Measurements from ENCODE around the gene LNX1. TPM values are rescaled to one million over a fixed set of nuclear protein-coding genes. Genes with fewer than 3 reads are reported as not detected.
A peak's percentile ranks its signal among the peaks of the same experiment; 100 is the strongest.

Gene LNX1
- total RNA-seq, 1 donor from 2014 or later: 32.1 TPM

GRCh38 chr4:53535567-53535966 is 55.7 kb downstream of the LNX1 start:
- no peak for DNase-seq (ENCODE audit: low spot score)

DNA sequence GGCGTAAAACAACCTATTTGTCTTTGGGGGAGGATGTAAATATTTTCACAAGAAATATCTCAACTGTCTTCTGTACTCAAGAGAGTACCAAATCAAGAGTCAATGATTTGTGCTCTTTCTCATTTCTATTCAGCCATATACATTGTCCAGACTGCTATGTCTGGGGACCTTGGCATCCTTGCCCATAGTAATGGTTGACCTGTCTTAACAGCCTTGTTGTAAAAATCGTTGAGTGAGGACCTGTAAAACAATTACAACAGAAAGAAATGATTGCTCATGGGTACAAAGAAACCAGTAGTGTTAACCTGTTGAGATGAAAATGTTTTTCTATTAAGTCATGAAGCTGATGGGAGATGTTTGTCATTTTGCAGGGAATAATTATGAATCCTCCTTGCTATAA is 56.6 kb downstream of the LNX1 start:
- no peak for DNase-seq (ENCODE audit: low spot score)

GRCh38 chr4:53532521-53532920 is 58.8 kb downstream of the LNX1 start:
- no peak for DNase-seq (ENCODE audit: low spot score)

DNA sequence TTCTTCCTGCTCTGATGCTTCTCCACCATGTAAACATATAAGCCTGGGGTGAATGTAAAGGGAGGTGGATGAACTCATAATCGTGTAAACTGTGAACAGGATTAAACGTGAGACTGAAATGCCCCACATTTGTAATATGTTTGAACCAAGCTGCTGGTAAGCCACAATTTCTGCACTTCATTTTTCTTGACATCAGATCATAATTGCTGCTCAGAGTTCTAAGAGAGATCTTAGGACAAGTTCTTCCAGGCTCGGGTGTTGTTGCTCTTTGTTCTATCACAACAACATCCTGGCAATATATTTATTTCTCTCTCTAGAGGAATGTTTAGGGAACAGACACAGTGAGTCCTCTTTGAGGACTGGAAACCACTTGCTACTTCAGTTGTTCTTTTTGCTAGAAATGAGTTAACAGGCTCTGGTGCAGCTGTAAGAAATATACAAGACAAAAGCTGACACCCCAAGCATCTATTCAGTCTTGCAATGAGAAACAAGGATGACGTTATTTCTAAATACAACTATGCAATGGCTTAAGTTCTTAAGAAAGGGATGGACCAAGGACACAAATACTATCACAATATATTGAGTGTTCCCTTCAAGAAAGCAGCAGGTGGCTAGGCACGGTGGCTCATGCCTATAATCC is 59.6 kb downstream of the LNX1 start:
- DNase-seq (ENCODE audit: low spot score): no peak

GRCh38 chr4:53529025-53529424 is 62.3 kb downstream of the LNX1 start:
- no peak for DNase-seq (ENCODE audit: low spot score)

- no peak for DNase-seq (ENCODE audit: low spot score)
Measured at GRCh38 chr4:53527930-53528329, 63.4 kb downstream of the LNX1 start.

DNA sequence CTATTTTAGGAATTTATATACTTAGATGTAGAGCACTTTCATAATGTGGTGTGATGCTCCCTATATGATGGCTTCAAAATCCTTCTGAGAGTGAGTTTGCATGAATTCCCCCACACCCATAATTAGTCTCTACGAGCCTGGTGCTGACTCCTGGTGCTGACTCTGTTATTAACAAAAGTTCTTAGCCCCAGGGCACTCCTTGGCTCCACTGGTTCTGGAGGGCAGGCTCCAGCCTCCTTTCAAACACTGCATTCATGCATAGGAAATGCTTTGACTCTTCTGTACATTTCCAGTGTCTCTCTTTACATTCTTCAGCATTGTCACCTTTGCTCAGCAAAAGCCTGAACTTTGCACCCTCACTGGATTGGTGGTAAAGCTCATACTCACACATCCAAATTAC is 64.0 kb downstream of the LNX1 start:
- no peak for DNase-seq (ENCODE audit: low spot score)

DNA sequence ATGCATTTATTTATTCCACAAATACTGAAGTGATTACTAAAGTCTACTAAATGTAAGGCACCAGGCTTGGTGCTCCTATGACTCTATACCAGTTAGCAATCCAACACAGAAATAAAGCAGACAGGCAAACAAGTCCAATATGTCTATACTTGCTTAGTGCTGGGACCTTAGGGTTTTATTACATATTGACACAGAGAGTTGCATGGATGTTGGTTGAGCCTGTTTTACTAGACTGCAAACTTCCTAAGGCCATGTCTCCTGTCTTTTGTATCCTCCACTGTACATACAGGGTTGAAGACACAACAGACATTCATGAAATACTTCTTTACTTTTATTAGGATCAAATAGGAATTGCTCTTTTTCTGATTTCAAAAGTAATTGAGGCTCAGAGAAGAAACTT is 69.0 kb downstream of the LNX1 start:
- no peak for DNase-seq (ENCODE audit: low spot score)

GRCh38 chr4:53520116-53520515 is 71.2 kb downstream of the LNX1 start:
- DNase-seq (ENCODE audit: low spot score): no peak

- DNase-seq (ENCODE audit: low spot score): no peak
Measured at GRCh38 chr4:53518807-53519206, 72.5 kb downstream of the LNX1 start.

DNA sequence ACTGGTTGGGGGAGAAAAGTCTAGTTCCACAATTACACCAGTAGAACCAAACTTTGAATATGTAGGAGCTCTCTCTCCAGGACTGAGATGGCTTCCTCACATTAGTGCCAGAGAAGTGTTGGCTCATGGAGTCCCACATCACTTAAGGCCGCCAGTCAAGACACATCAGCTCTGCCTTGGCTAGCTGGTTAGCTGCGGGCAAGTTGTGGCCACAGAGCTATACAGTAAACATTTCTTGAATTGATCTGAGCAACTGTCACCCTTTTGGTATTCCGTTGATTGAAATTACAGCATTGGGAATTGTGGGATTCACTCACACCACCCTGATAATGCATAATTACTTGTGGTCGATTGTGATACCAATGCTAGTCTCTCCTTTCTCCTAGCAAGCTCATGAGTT is 76.2 kb downstream of the LNX1 start:
- DNase-seq (ENCODE audit: low spot score): no peak

GRCh38 chr4:53514509-53514908 is 76.8 kb downstream of the LNX1 start:
- DNase-seq (ENCODE audit: low spot score): no peak

GRCh38 chr4:53512608-53513007 is 78.7 kb downstream of the LNX1 start:
- no peak for DNase-seq (ENCODE audit: low spot score)

- no peak for DNase-seq (ENCODE audit: low spot score)
Measured at GRCh38 chr4:53511014-53511413, 80.3 kb downstream of the LNX1 start.

GRCh38 chr4:53510321-53510720 is 81.0 kb downstream of the LNX1 start:
- DNase-seq (ENCODE audit: low spot score): no peak

DNA sequence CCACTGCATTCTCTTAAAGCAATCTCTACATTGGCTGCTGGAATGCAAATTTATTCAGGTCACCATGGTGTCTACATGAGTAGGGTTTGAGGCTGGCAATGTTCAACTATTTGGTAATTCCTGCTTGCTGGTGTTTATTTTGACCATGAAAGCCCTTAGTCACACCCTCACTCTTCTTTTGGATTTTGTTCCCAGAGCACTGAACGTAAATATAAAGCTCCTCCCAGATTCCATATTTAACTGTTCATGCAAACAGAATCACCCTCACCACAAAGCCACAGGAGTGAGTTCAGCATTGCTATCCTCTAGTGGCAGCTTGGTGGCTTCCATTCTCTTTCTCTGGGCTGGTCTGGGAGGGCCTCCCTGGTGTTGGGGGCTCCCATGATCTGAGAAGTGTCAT is 82.8 kb downstream of the LNX1 start:
- no peak for DNase-seq (ENCODE audit: low spot score)

GRCh38 chr4:53507671-53508286 is 83.5 kb downstream of the LNX1 start:
- peak; percentile 73 for DNase-seq (ENCODE audit: low spot score)

DNA sequence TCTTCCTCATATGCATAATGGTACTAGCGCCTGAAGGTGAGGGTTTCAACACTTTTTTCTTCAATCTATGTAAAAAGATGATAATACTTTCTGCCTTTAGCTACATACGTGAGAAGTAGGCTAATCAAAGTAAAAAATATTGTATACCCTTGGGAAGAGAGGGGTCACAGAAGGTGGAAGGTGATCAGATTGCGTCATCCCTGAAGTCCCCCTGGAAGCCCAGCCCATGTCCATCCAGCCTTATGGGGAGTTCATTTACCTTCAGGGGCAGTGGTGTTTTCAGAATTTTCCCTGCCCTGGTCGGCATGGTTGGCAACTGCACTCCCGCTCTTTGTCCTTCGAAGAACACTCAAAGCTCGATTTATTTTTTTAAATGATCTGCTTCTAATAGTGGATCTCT is 84.2 kb downstream of the LNX1 start:
- no peak for DNase-seq (ENCODE audit: low spot score)

GRCh38 chr4:53505947-53506346 is 85.3 kb downstream of the LNX1 start:
- no peak for DNase-seq (ENCODE audit: low spot score)

DNA sequence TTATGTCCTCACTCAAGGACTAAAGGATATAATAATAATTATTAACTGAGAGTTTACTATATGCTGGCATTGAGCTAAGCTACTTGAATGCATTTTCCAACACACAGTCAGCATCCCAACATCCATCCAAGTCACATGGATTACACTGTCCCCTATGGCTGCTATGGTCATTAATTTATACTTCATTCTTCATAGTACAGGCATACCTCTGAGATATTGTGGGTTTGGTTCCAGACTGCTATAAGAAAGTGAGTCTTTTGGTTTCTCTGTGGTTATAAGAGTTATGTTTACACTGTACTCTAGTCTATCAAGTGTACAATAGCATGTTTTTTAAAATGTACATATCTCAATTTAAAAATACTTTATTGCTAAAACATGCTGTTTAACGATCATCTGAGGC is 89.2 kb downstream of the LNX1 start:
- no peak for DNase-seq (ENCODE audit: low spot score)

GRCh38 chr4:53501561-53501960 is 89.7 kb downstream of the LNX1 start:
- no peak for DNase-seq (ENCODE audit: low spot score)

- DNase-seq (ENCODE audit: low spot score): peak; percentile 21
Measured at GRCh38 chr4:53500546-53500945, 90.7 kb downstream of the LNX1 start.

GRCh38 chr4:53499791-53500190 is 91.5 kb downstream of the LNX1 start:
- no peak for DNase-seq (ENCODE audit: low spot score)

GRCh38 chr4:53498706-53499105 is 92.6 kb downstream of the LNX1 start:
- DNase-seq (ENCODE audit: low spot score): no peak
